Posterior cingulate gyrus (tissue), 11 donors: ENCODE results near the gene IL6R.

Experiments used
- DNase-seq, 10 donors: peaks; one replicate each; pipeline versions ENCODE4 v3.0.0 to v3.0.0-alpha.2; 2020 to 2021; ENCODE audit warnings: mixed read lengths in 3 of 10
- intact Hi-C: fragments of 100-400 bp; cut with DNase I; formaldehyde crosslinking; loops from one replicate; pipeline ENCODE4 v1.15.1; 2023

IL6R gene

GRCh38 chr1:154495496-154496273, 90.5 kb downstream of the IL6R start:
- intact Hi-C loops: no loop called here
- no peak for DNase-seq

GRCh38 chr1:154496383-154496782, 91.2 kb downstream of the IL6R start:
- intact Hi-C loops: no loop called here
- no peak for DNase-seq

- no peak for DNase-seq
- intact Hi-C loops: no loop called here
Observed at GRCh38 chr1:154497026-154497806, 92.1 kb downstream of the IL6R start.

- no peak for DNase-seq
- intact Hi-C loops: no loop called here
Observed at GRCh38 chr1:154499446-154499845, 94.3 kb downstream of the IL6R start.

GRCh38 chr1:154500533-154500932, 95.4 kb downstream of the IL6R start:
- no peak for DNase-seq
- intact Hi-C loops: no loop called here

GRCh38 chr1:154501423-154502065, 96.4 kb downstream of the IL6R start:
- no peak for DNase-seq
- intact Hi-C loops: no loop called here

GRCh38 chr1:154502066-154502743, 97.1 kb downstream of the IL6R start, which contains the start of the genes SHE and TDRD10:
SHE (minus strand) TSS chr1:154502412; CDS start chr1:154502026, 386 bp downstream.
TDRD10 (plus strand) TSS chr1:154502219; CDS start chr1:154506904, 4,685 bp downstream.
- DNase-seq: no peak

GRCh38 chr1:154502744-154503115, 97.6 kb downstream of the IL6R start:
- intact Hi-C loops: no loop called here
- no peak for DNase-seq

More at GRCh38 chr1:154502066-154502743, 97.1 kb downstream of the IL6R start, which contains the start of the genes SHE and TDRD10:
- intact Hi-C loops: no loop called here

GRCh38 chr1:154503898-154504297, 98.8 kb downstream of the IL6R start:
- intact Hi-C loops: no loop called here
- no peak for DNase-seq

GRCh38 chr1:154512760-154513159, 107.6 kb downstream of the IL6R start:
- intact Hi-C loops: no loop called here
- no peak for DNase-seq

- intact Hi-C loops: no loop called here
- DNase-seq: no peak
Observed at GRCh38 chr1:154514066-154514553, 109.0 kb downstream of the IL6R start.

- intact Hi-C loops: no loop called here
Observed at GRCh38 chr1:154517661-154518060, 112.5 kb downstream of the IL6R start.

More at GRCh38 chr1:154517661-154518060, 112.5 kb downstream of the IL6R start:
- no peak for DNase-seq
